ENCODE measurements around the gene OR9A4. TPM values are rescaled to one million over a fixed set of nuclear protein-coding genes. Genes with fewer than 3 reads are reported as not detected.

Gene OR9A4
- total and polyA plus RNA-seq, 10 of the 15 experiments (the other 5 are each of a cell fraction or from before 2014, with no cell fraction given) = not detected

- BruUV-seq (replicated peaks) = no TSS peak
- Histone ChIP-seq H3K36me3 (ENCODE audit: control insufficient read depth in 2 of 2, insufficient read depth in 2 of 2, low read length in 1 of 2) (no peaks in the 10 kb centered on the region), H3K27me3 (replicated peaks in 1 of 2; ENCODE audit: control insufficient read depth in 2 of 2, insufficient read depth in 2 of 2, low read length in 1 of 2) (no peaks in the 10 kb centered on the region), H3K9ac (ENCODE audit: control insufficient read depth, insufficient read depth, low read length) (no peak overlapping the region), H3K9me3 (replicated peaks; ENCODE audit: control insufficient read depth, insufficient read depth, low read length) (no peaks in the 10 kb centered on the region), H2AFZ (ENCODE audit: control insufficient read depth, low read depth, low read length) (no peak overlapping the region), H3K4me3 (no peak overlapping the region), H3K79me2 (ENCODE audit: control insufficient read depth, insufficient read depth, low read length) (no peaks in the 10 kb centered on the region), H3K4me1 (ENCODE audit: control insufficient read depth, insufficient read depth, low read length) (no peaks in the 10 kb centered on the region), H3K27ac (ENCODE audit: control insufficient read depth, insufficient read depth) (no peak overlapping the region), H3K4me2 (ENCODE audit: control insufficient read depth, insufficient read depth) (no peak overlapping the region), H4K20me1 (ENCODE audit: control insufficient read depth, insufficient read depth) (no peaks in the 10 kb centered on the region)
- no peak for DNase-seq (ENCODE audit: low read depth, low spot score)
- CTCF ChIA-PET = interaction anchor here (0.6 kb wide), 1 partner anchor 307 kb away, joined by 3 read pairs; no protein-coding TSS in a partner anchor
- 40% methylated on average over 1 of the region's 1 CpG for WGBS (ENCODE audit: insufficient coverage, insufficient replicate concordance, low lambda C conversion rate, missing lambda C conversion rate)
- POLR2A ChIA-PET = no interaction called here
- SMC1A ChIA-PET (ENCODE audit: uncharacterized antibody, unreplicated experiment) = no interaction called here
- no peak for ATAC-seq
- RAD21 ChIA-PET (ENCODE audit: unreplicated experiment) = no interaction called here
- FAIRE-seq = no peak
- TF ChIP-seq SRF (IDR thresholded peaks at IDR 0.05; ENCODE audit: low read depth in 2 of 2, low read length in 2 of 2) (no peak), PRDM15 (CRISPR knock-in tag; IDR thresholded peaks at IDR 0.05) (no peak), ZNF207 (IDR thresholded peaks at IDR 0.05; ENCODE audit: borderline replicate concordance) (no peak), NBN (IDR thresholded peaks at IDR 0.05) (no peak), PKNOX1 (IDR thresholded peaks at IDR 0.05) (no peak), SREBF1 (IDR thresholded peaks at IDR 0.05; ENCODE audit: low read length) (no peak), ESRRA (IDR thresholded peaks at IDR 0.05; ENCODE audit: low read length) (no peak), USF2 (IDR thresholded peaks at IDR 0.05; ENCODE audit: borderline replicate concordance, low read depth, low read length) (no peak), CBX5 (IDR thresholded peaks at IDR 0.05; ENCODE audit: low read depth) (no peak), HCFC1 (IDR thresholded peaks at IDR 0.05; ENCODE audit: low read length) (no peak), ASH2L (IDR thresholded peaks at IDR 0.05; ENCODE audit: borderline replicate concordance, low read depth) (no peak), LARP7 (IDR thresholded peaks at IDR 0.05) (no peak), NR2F1 (conservative IDR thresholded peaks at IDR 0.05) (no peak), IKZF2 (IDR thresholded peaks at IDR 0.05) (no peak), TARDBP (IDR thresholded peaks at IDR 0.05; ENCODE audit: borderline replicate concordance) (no peak), YY1 (IDR thresholded peaks at IDR 0.05; ENCODE audit: low read depth, low read length) (no peak), ZNF274 (IDR thresholded peaks at IDR 0.05; ENCODE audit: insufficient read depth, insufficient read length) (no peak), RAD51 (IDR thresholded peaks at IDR 0.05) (no peak), EP300 (IDR thresholded peaks at IDR 0.05; ENCODE audit: borderline replicate concordance in 1 of 2, control insufficient read depth in 1 of 2, low read depth in 2 of 2, low read length in 2 of 2) (no peak), RB1 (IDR thresholded peaks at IDR 0.05; ENCODE audit: borderline replicate concordance) (no peak)
- in situ Hi-C loops (cut with MboI) = no loop called here
- intact Hi-C loops (cut with micrococcal nuclease; ENCODE audit: unreplicated experiment) = no loop called here
Measured at GRCh38 chr7:141889321-141889720, 26.9 kb upstream of the OR9A4 start.

Measured in GM12878 (cell line).